Smooth muscle cell of the pulmonary artery (primary cell): Measurements from ENCODE around the gene IGF2. TPM values are rescaled to one million over a fixed set of nuclear protein-coding genes. Genes with fewer than 3 reads are reported as not detected.

Source experiments
- total RNA-seq: library from RNA; depleted of rRNA; stranded (reverse); fragments of >200 nt; gene quantifications from 2 replicates; pipeline ENCODE4 v1.2.3, GENCODE V29; 2014

Gene IGF2
- total RNA-seq: 0.07 and 0.10 TPM in 2 replicates

DNA sequence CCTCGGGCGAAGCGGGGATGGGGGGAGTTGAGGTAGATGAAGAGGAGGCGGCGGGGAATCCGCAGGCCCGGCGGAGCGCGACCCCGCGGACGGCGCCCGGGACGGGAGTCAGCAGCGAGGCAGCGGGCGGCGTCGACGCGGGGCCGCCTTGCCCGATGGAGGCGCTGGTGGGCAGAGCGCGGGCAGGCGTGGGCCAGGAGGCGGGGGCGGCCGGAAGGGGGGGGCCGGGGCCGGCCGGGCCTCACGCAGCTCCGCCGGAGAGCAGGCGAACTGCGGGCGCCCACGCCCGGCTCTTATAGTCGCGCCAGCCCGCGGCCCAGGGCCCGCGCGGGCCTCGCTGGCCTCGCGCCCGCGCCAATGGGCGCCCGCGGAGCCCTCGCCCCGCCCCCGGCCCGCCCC is at the start of gene IGF2:
Gene IGF2 (minus strand): TSS at position 267 of the 399 bp plus-strand sequence. CDS start 3,866 bp downstream, outside the sequence.

DNA sequence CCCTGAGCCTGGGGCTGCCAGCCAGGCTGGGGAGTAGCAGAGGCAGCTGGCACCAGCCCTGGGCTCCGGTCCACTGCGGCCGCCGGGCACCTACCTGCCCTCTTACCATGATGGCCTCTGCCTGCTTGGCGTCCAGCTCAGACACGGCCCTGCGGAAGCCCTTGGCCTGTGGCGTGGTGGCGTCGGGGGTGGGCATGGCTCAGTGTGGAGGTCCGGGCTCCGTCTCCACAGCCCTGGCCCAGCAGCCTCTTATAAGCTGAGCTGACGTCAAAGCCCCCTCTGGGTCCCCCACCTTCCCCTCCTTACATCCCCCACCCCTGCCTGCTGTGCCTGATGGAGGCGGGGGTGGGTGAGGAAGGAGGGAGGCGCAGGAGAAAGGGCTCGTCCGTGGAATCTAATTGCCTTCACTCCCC is 32.4 kb upstream of the IGF2 start, which contains the start of gene TH:
Gene TH (minus strand): TSS at position 225 of the 413 bp plus-strand sequence. CDS start 29 bp downstream, at position 196.

GRCh38 chr11:2160736-2161259 is 21.6 kb upstream of the IGF2 start, which contains the start of gene INS:
Gene INS, minus strand, starts transcription at chr11:2161209. Its CDS starts 238 bp downstream, at chr11:2160971.

Other genes with a start within 250 kb of the IGF2 start
- gene PRR33, start 247.5 kb downstream of the IGF2 start, total RNA-seq: not detected in 2 replicates
- 0.33 TPM in 1 of 2 replicates, not detected in the other for gene TNNT3, start 219.7 kb downstream of the IGF2 start, total RNA-seq
- gene MRPL23, start 192.1 kb downstream of the IGF2 start, total RNA-seq: 55.7 and 57.7 TPM in 2 replicates
- 11.4 and 65.2 TPM in 2 replicates for gene H19, start 141.5 kb downstream of the IGF2 start, total RNA-seq
- gene INS, start 21.8 kb upstream of the IGF2 start, total RNA-seq: not detected in 2 replicates
- gene TH, start 32.4 kb upstream of the IGF2 start, total RNA-seq: not detected in 2 replicates
- not detected in 2 replicates for gene ASCL2, start 131.2 kb upstream of the IGF2 start, total RNA-seq
- 0.07 and 0.20 TPM in 2 replicates for gene C11orf21, start 162.5 kb upstream of the IGF2 start, total RNA-seq
- gene TSPAN32, start 162.6 kb upstream of the IGF2 start, total RNA-seq: 0.46 TPM in 1 of 2 replicates, not detected in the other
- 624 and 818 TPM in 2 replicates for gene CD81, start 237.9 kb upstream of the IGF2 start, total RNA-seq